ENCODE results near the gene CHAMP1.

DNA sequence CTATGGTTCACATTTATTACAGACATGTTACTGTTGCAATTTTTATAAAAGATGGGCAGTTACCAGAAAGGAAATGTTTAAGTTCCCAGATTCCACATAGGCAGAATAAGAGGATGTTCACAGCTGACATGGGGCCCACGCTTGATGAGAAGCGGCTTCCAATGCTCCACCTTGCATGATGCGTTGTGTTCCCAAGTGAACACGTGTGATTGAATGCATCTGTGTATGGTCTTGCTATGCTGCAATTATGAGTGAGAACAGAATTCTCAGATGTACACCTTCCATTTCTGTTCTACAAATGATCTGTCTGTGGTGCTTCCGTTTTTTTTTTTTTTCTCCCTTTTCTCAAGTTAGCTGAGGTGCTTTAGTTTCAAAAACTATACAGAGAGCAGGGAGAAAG lies 17.4 kb upstream of the CHAMP1 start:
- TF ChIP-seq, protein P1, sequence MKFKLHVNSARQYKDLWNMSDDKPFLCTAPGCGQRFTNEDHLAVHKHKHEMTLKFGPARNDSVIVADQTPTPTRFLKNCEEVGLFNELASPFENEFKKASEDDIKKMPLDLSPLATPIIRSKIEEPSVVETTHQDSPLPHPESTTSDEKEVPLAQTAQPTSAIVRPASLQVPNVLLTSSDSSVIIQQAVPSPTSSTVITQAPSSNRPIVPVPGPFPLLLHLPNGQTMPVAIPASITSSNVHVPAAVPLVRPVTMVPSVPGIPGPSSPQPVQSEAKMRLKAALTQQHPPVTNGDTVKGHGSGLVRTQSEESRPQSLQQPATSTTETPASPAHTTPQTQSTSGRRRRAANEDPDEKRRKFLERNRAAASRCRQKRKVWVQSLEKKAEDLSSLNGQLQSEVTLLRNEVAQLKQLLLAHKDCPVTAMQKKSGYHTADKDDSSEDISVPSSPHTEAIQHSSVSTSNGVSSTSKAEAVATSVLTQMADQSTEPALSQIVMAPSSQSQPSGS (IDR thresholded peaks at IDR 0.05; ENCODE audit: low read length), result no peak
- TF ChIP-seq POLR2AphosphoS5 (IDR thresholded peaks at IDR 0.05; ENCODE audit: low read depth, low read length), result no peak
- TF ChIP-seq CHD7 (IDR thresholded peaks at IDR 0.05; ENCODE audit: insufficient replicate concordance, low read length), result no peak
- TF ChIP-seq, protein P2, sequence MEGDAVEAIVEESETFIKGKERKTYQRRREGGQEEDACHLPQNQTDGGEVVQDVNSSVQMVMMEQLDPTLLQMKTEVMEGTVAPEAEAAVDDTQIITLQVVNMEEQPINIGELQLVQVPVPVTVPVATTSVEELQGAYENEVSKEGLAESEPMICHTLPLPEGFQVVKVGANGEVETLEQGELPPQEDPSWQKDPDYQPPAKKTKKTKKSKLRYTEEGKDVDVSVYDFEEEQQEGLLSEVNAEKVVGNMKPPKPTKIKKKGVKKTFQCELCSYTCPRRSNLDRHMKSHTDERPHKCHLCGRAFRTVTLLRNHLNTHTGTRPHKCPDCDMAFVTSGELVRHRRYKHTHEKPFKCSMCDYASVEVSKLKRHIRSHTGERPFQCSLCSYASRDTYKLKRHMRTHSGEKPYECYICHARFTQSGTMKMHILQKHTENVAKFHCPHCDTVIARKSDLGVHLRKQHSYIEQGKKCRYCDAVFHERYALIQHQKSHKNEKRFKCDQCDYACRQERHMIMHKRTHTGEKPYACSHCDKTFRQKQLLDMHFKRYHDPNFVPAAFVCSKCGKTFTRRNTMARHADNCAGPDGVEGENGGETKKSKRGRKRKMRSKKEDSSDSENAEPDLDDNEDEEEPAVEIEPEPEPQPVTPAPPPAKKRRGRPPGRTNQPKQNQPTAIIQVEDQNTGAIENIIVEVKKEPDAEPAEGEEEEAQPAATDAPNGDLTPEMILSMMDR (IDR thresholded peaks at IDR 0.05; ENCODE audit: control extremely low read depth in 1 of 3, insufficient read depth in 1 of 3, low read depth in 1 of 3, low read length in 3 of 3), result no peak
- TF ChIP-seq, protein P3, sequence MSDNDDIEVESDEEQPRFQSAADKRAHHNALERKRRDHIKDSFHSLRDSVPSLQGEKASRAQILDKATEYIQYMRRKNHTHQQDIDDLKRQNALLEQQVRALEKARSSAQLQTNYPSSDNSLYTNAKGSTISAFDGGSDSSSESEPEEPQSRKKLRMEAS (IDR thresholded peaks at IDR 0.05), result no peak
- no peak for TF ChIP-seq NRF1 (IDR thresholded peaks at IDR 0.05; ENCODE audit: low read depth, low read length)
- TF ChIP-seq JUN (IDR thresholded peaks at IDR 0.05; ENCODE audit: low read depth, low read length), result no peak
- TF ChIP-seq ATF3 (IDR thresholded peaks at IDR 0.05; ENCODE audit: insufficient read depth, low read depth, low read length), result no peak
